Lung microvascular endothelial cell (primary cell): ENCODE data around the gene EPHA7. TPM values are rescaled to one million over a fixed set of nuclear protein-coding genes. Genes with fewer than 3 reads are reported as not detected.

Source experiments
- DNase-seq, 2 donors: peaks; one replicate each; pipeline versions ENCODE4 v3.0.0 to v3.0.0-alpha.2; 2010; ENCODE audit warnings: low read depth in 2 of 2
- total RNA-seq: library from RNA; depleted of rRNA; stranded (reverse); fragments of >200 nt; gene quantifications from 2 replicates; pipeline ENCODE4 v1.2.1, GENCODE V29; 2014

Gene EPHA7
- total RNA-seq, 1 donor from 2014 or later: under 0.01 TPM

- no peak for DNase-seq
Measured at GRCh38 chr6:93393554-93394074, 25.7 kb downstream of the EPHA7 start.

- no peak for DNase-seq
Measured at GRCh38 chr6:93392797-93393196, 26.6 kb downstream of the EPHA7 start.

GRCh38 chr6:93391965-93392364 lies 27.4 kb downstream of the EPHA7 start:
- DNase-seq: no peak

- DNase-seq: no peak
Measured at GRCh38 chr6:93389192-93389591, 30.2 kb downstream of the EPHA7 start.

GRCh38 chr6:93388070-93388469 lies 31.3 kb downstream of the EPHA7 start:
- DNase-seq: no peak

- DNase-seq: no peak
Measured at GRCh38 chr6:93376026-93376540, 43.3 kb downstream of the EPHA7 start.

GRCh38 chr6:93373445-93373844 lies 45.9 kb downstream of the EPHA7 start:
- DNase-seq: no peak

- DNase-seq: no peak
Measured at GRCh38 chr6:93371756-93372155, 47.6 kb downstream of the EPHA7 start.

- no peak for DNase-seq
Measured at GRCh38 chr6:93369586-93370134, 49.7 kb downstream of the EPHA7 start.

GRCh38 chr6:93366506-93366905 lies 52.9 kb downstream of the EPHA7 start:
- DNase-seq: no peak

- DNase-seq: no peak
Measured at GRCh38 chr6:93365445-93365844, 53.9 kb downstream of the EPHA7 start.

GRCh38 chr6:93358435-93358834 lies 60.9 kb downstream of the EPHA7 start:
- no peak for DNase-seq

- DNase-seq: no peak
Measured at GRCh38 chr6:93352604-93353003, 66.8 kb downstream of the EPHA7 start.

- DNase-seq: no peak
Measured at GRCh38 chr6:93351222-93351621, 68.1 kb downstream of the EPHA7 start.

GRCh38 chr6:93350774-93351173 lies 68.6 kb downstream of the EPHA7 start:
- DNase-seq: no peak

GRCh38 chr6:93344333-93344835 lies 75.0 kb downstream of the EPHA7 start:
- DNase-seq: no peak

GRCh38 chr6:93343476-93343875 lies 75.9 kb downstream of the EPHA7 start:
- no peak for DNase-seq

- no peak for DNase-seq
Measured at GRCh38 chr6:93341900-93342613, 77.3 kb downstream of the EPHA7 start.

GRCh38 chr6:93337772-93338394 lies 81.5 kb downstream of the EPHA7 start:
- DNase-seq: no peak

GRCh38 chr6:93337014-93337413 lies 82.3 kb downstream of the EPHA7 start:
- DNase-seq: no peak

- no peak for DNase-seq
Measured at GRCh38 chr6:93329301-93330000, 89.9 kb downstream of the EPHA7 start.

- no peak for DNase-seq
Measured at GRCh38 chr6:93327857-93328256, 91.5 kb downstream of the EPHA7 start.
